K562 (cell line): ENCODE data around the gene HCST. TPM values are rescaled to one million over a fixed set of nuclear protein-coding genes. Genes with fewer than 3 reads are reported as not detected.
A peak's percentile ranks its signal among the peaks of the same experiment; 100 is the strongest.

Source experiments
- BRCA1 ChIP-seq, 2 experiments: fragments of 450-650 bp in 1 of 2; sonication (generic) in 1 of 2; formaldehyde crosslinking in 1 of 2; IDR thresholded peaks; 2 replicates each; pipeline versions ENCODE4 v1.5.0 to v1.6.1; 2017 to 2020; ENCODE audit warnings: mild to moderate bottlenecking in 1 of 2, missing genetic modification reagents in 1 of 2
- C11orf30 ChIP-seq: fragments of 450-650 bp; IDR thresholded peaks from 2 replicates; pipeline ENCODE4 v1.6.1; 2016; ENCODE audit warnings: low read depth, mild to moderate bottlenecking
- CBX1 ChIP-seq: sonication (generic); IDR thresholded peaks from 2 replicates; pipeline ENCODE4 v1.6.1; 2016; ENCODE audit warnings: antibody characterized with exemption, low read depth, mild to moderate bottlenecking
- CBX5 ChIP-seq: IDR thresholded peaks from 2 replicates; pipeline ENCODE4 v1.6.1; 2014; ENCODE audit warnings: low read depth, borderline replicate concordance
- CREB3L1 ChIP-seq: fragments of 450-650 bp; IDR thresholded peaks from 2 replicates; pipeline ENCODE4 v1.6.1; 2014; ENCODE audit warnings: low read depth, mild to moderate bottlenecking, moderate library complexity, borderline replicate concordance
- EHMT2 ChIP-seq: fragments of 450-650 bp; IDR thresholded peaks from 2 replicates; pipeline ENCODE4 v1.6.1; 2018; ENCODE audit warnings: antibody characterized with exemption
- FOXK1 ChIP-seq: sonication (generic); formaldehyde crosslinking; IDR thresholded peaks from 2 replicates; pipeline ENCODE4 v1.8.0; 2022; ENCODE audit warnings: missing genetic modification reagents, mild to moderate bottlenecking, borderline replicate concordance
- FOXM1 ChIP-seq, 2 experiments: fragments of 450-650 bp in 1 of 2; sonication (generic) in 1 of 2; formaldehyde crosslinking in 1 of 2; IDR thresholded peaks; 2 replicates each; pipeline versions ENCODE4 v1.6.1 to v1.9.0; 2017 to 2022; ENCODE audit warnings: low read depth in 2 of 2, mild to moderate bottlenecking in 2 of 2, missing genetic modification reagents in 1 of 2, moderate library complexity in 1 of 2
- HMBOX1 ChIP-seq: sonication (generic); IDR thresholded peaks from 2 replicates; pipeline ENCODE4 v1.6.1; 2016
- JUN ChIP-seq, 2 experiments: sonication (generic) in 1 of 2; formaldehyde crosslinking in 1 of 2; IDR thresholded peaks; 2 replicates each; pipeline versions ENCODE4 v1.6.1 to v1.8.0; 2012 to 2022; ENCODE audit warnings: borderline replicate concordance in 2 of 2, mild to moderate bottlenecking in 2 of 2, improper control_type of control experiment in 1 of 2, low read depth in 1 of 2, low read length in 1 of 2, missing genetic modification reagents in 1 of 2
- MCM7 ChIP-seq, 2 experiments: fragments of 450-650 bp; IDR thresholded peaks; 2 replicates each; pipeline ENCODE4 v1.6.1; 2016 to 2018
- PHB ChIP-seq: fragments of 250-450 bp; sonication (Bioruptor Pico); IDR thresholded peaks from 2 replicates; pipeline ENCODE4 v1.5.0; 2021
- POLR2AphosphoS5 ChIP-seq: IDR thresholded peaks from 2 replicates; pipeline ENCODE4 v1.6.1; 2011; ENCODE audit warnings: mild to moderate bottlenecking, low read depth, low read length, moderate library complexity; ENCODE audit not compliant: control insufficient read depth, insufficient read depth
- ZC3H4 ChIP-seq: sonication (generic); formaldehyde crosslinking; IDR thresholded peaks from 2 replicates; pipeline ENCODE4 v1.9.0; 2021; ENCODE audit warnings: missing genetic modification reagents, borderline replicate concordance
- ZNF407 ChIP-seq: fragments of 450-650 bp; IDR thresholded peaks from 2 replicates; pipeline ENCODE4 v1.6.1; 2016; ENCODE audit warnings: low read depth
- ZNF431 ChIP-seq: sonication (generic); formaldehyde crosslinking; IDR thresholded peaks from 2 replicates; pipeline ENCODE4 v1.8.0; 2022; ENCODE audit warnings: mild to moderate bottlenecking, missing genetic modification reagents
- polyA plus RNA-seq, 8 experiments: library from polyadenylated mRNA; depleted of rRNA in 4 of 8; stranded (reverse) in 5 of 8; unstranded in 3 of 8; fragments of >200 nt; fragmentation: Nextera tagmentation in 2 of 8; fragmentation: Illumina TruSeq in 1 of 8; extraction: Ambion mirVana in 2 of 8; extraction: Trizol in 1 of 8; gene quantifications; 2 replicates each; pipeline versions ENCODE4 v1.2.1 to v1.2.3, GENCODE V29; 2011 to 2014; ENCODE audit warnings: inconsistent platforms in 1 of 8, missing spikeins in 1 of 8
- total RNA-seq, 7 experiments: library from RNA; depleted of rRNA in 6 of 7; stranded (reverse); fragments of >200 nt in 6 of 7; fragmentation: Illumina TruSeq in 2 of 7; extraction: Trizol in 2 of 7; gene quantifications; 2 replicates each; pipeline versions ENCODE4 v1.2.1 to v1.2.3, GENCODE V29; 2011 to 2021; ENCODE audit warnings: low replicate concordance in 1 of 7

Gene HCST
- total and polyA plus RNA-seq, 9 of the 15 experiments (the other 6 are each of a cell fraction or from before 2014, with no cell fraction given), result 0.29 to 1.9 (median 0.95) TPM; not detected in 2

- TF ChIP-seq ZNF407, result no peak
- TF ChIP-seq BRCA1 (IDR thresholded peaks at IDR 0.05), result no peak
- TF ChIP-seq BRCA1 (CRISPR knock-in tag; IDR thresholded peaks at IDR 0.05), result no peak
- no peak for TF ChIP-seq CBX5
- 0 out of 2 replicates have a peak, but pooled peaks have one; percentile 82 for TF ChIP-seq FOXK1 (CRISPR knock-in tag)
- no peak for TF ChIP-seq FOXM1 (IDR thresholded peaks at IDR 0.05; ENCODE audit: low read depth)
- peak; percentile 80; the same call in 1 of the 2 replicates for TF ChIP-seq FOXM1 (CRISPR knock-in tag; IDR thresholded peaks at IDR 0.05; ENCODE audit: low read depth)
- no peak for TF ChIP-seq ZC3H4
- TF ChIP-seq JUN (IDR thresholded peaks at IDR 0.05; ENCODE audit: borderline replicate concordance, low read depth, low read length), result peak; percentile 49; the same call in 1 of the 2 replicates
- no peak for TF ChIP-seq JUN (CRISPR knock-in tag; IDR thresholded peaks at IDR 0.05; ENCODE audit: borderline replicate concordance)
- no peak for TF ChIP-seq CREB3L1
- no peak for TF ChIP-seq CBX1
- TF ChIP-seq PHB (CRISPR knock-in tag), result no peak
- no peak for TF ChIP-seq POLR2AphosphoS5
- no peak for TF ChIP-seq HMBOX1
- peak; percentile 66; the same call in 1 of the 2 replicates for TF ChIP-seq ZNF431
- peak; percentile 99 for TF ChIP-seq EHMT2
- TF ChIP-seq MCM7 (IDR thresholded peaks at IDR 0.05), result no peak
- TF ChIP-seq C11orf30, result peak; percentile 59; the same call in 1 of the 2 replicates
Observed at GRCh38 chr19:35879770-35880317, 22.5 kb upstream of the HCST start (continued).
